Endothelial cell of umbilical vein (primary cell): ENCODE results near the gene NODAL.

Experiments used
- CTCF ChIP-seq, 2 donors: IDR thresholded peaks; 1 replicate in 1 of 2; 2 replicates in 1 of 2; pipeline ENCODE4 v1.5.1; 2011; ENCODE audit warnings: low read length in 2 of 2, mild to moderate bottlenecking in 2 of 2, moderate library complexity in 2 of 2, control low read depth in 1 of 2, inconsistent platforms in 1 of 2, low read depth in 1 of 2; ENCODE audit not compliant: insufficient read depth in 1 of 2; ENCODE audit errors: extremely low read depth in 1 of 2
- EZH2 ChIP-seq: IDR thresholded peaks from 2 replicates; pipeline ENCODE4 v1.6.1; 2012; ENCODE audit warnings: borderline replicate concordance, low read depth, mild to moderate bottlenecking, moderate library complexity, low read length, inconsistent platforms; ENCODE audit not compliant: severe bottlenecking
- POLR2AphosphoS5 ChIP-seq: IDR thresholded peaks from 2 replicates; pipeline ENCODE4 v1.6.1; 2012; ENCODE audit warnings: low read depth, mild to moderate bottlenecking, control low read depth, low read length, moderate library complexity; ENCODE audit not compliant: insufficient read depth

- TF ChIP-seq CTCF (IDR thresholded peaks at IDR 0.05; ENCODE audit: extremely low read depth in 1 of 2, insufficient read depth in 1 of 2, low read depth in 1 of 2, low read length in 2 of 2), result no peak
- no peak for TF ChIP-seq POLR2AphosphoS5
- TF ChIP-seq EZH2, result no peak
Measured at GRCh38 chr10:70459774-70460490, 18.5 kb upstream of the NODAL start.
